ENCODE measurements around the gene CYB561D1. TPM values are rescaled to one million over a fixed set of nuclear protein-coding genes. Genes with fewer than 3 reads are reported as not detected.

Gene CYB561D1
- total RNA-seq, 1 donor from 2014 or later = 5.8 TPM

GRCh38 chr1:109517337-109517736 is 23.4 kb downstream of the CYB561D1 start:
- ATAC-seq = no peak

GRCh38 chr1:109521002-109521951 is 27.4 kb downstream of the CYB561D1 start:
- ATAC-seq (peak; percentile 64), DNase-seq (ENCODE audit: missing footprints) (no peak)
- intact Hi-C loops (cut with DNase I) = no loop called here

More at GRCh38 chr1:109517337-109517736, 23.4 kb downstream of the CYB561D1 start:
- intact Hi-C loops (cut with DNase I) = no loop called here
- DNase-seq (ENCODE audit: missing footprints) = no peak

GRCh38 chr1:109522026-109522425 is 28.1 kb downstream of the CYB561D1 start:
- ATAC-seq (no peak), DNase-seq (ENCODE audit: missing footprints) (no peak)
- intact Hi-C loops (cut with DNase I) = no loop called here

- DNase-seq (ENCODE audit: missing footprints) (no peak), ATAC-seq (no peak)
- intact Hi-C loops (cut with DNase I) = no loop called here
Measured at GRCh38 chr1:109523706-109524105, 29.8 kb downstream of the CYB561D1 start.

GRCh38 chr1:109527098-109527811 is 33.4 kb downstream of the CYB561D1 start:
- intact Hi-C loops (cut with DNase I) = no loop called here

GRCh38 chr1:109527846-109528695 is 34.2 kb downstream of the CYB561D1 start:
- DNase-seq (ENCODE audit: missing footprints) (no peak), ATAC-seq (no peak)
- intact Hi-C loops (cut with DNase I) = no loop called here

More at GRCh38 chr1:109527098-109527811, 33.4 kb downstream of the CYB561D1 start:
- ATAC-seq (no peak), DNase-seq (ENCODE audit: missing footprints) (no peak)

- intact Hi-C loops (cut with DNase I) = no loop called here
- DNase-seq (ENCODE audit: missing footprints) (no peak), ATAC-seq (no peak)
Measured at GRCh38 chr1:109528712-109529111, 34.8 kb downstream of the CYB561D1 start.

GRCh38 chr1:109529881-109530456 is 36.1 kb downstream of the CYB561D1 start:
- intact Hi-C loops (cut with DNase I) = loop anchor here (5.0 kb wide), 2 partner anchors 103 to 248 kb away; partner anchors contain the start of genes PSMA5 and PSRC1
- no peak for ATAC-seq
- no peak for DNase-seq (ENCODE audit: missing footprints)

- intact Hi-C loops (cut with DNase I) = loop anchor here (5.0 kb wide), 2 partner anchors 103 to 248 kb away; partner anchors contain the start of genes PSMA5 and PSRC1
- DNase-seq (ENCODE audit: missing footprints) = no peak
- no peak for ATAC-seq
Measured at GRCh38 chr1:109530457-109531087, 36.7 kb downstream of the CYB561D1 start.

GRCh38 chr1:109531380-109531779 is 37.5 kb downstream of the CYB561D1 start:
- no peak for DNase-seq (ENCODE audit: missing footprints)
- no peak for ATAC-seq

GRCh38 chr1:109531826-109532364 is 38.0 kb downstream of the CYB561D1 start:
- DNase-seq (ENCODE audit: missing footprints) (no peak), ATAC-seq (no peak)
- intact Hi-C loops (cut with DNase I) = loop anchor here (2.0 to 5.0 kb wide), 3 partner anchors 39 to 250 kb away; partner anchors contain the start of genes PSMA5 and PSRC1

More at GRCh38 chr1:109531380-109531779, 37.5 kb downstream of the CYB561D1 start:
- intact Hi-C loops (cut with DNase I) = loop anchor here (5.0 kb wide), 2 partner anchors 104 to 249 kb away; partner anchors contain the start of genes PSMA5 and PSRC1

- intact Hi-C loops (cut with DNase I) = loop anchor here (2.0 to 5.0 kb wide), 3 partner anchors 40 to 250 kb away; partner anchors contain the start of genes PSMA5 and PSRC1
Measured at GRCh38 chr1:109532365-109533136, 38.7 kb downstream of the CYB561D1 start.

GRCh38 chr1:109534307-109534858 is 40.5 kb downstream of the CYB561D1 start:
- no peak for DNase-seq (ENCODE audit: missing footprints)
- ATAC-seq = no peak
- intact Hi-C loops (cut with DNase I) = loop anchor here (5.0 kb wide), 2 partner anchors 107 to 252 kb away; partner anchors contain the start of genes PSMA5 and PSRC1

More at GRCh38 chr1:109532365-109533136, 38.7 kb downstream of the CYB561D1 start:
- DNase-seq (ENCODE audit: missing footprints) = peak; percentile 88
- ATAC-seq = peak; percentile 83

GRCh38 chr1:109535481-109535880 is 41.6 kb downstream of the CYB561D1 start:
- intact Hi-C loops (cut with DNase I) = no loop called here
- ATAC-seq (no peak), DNase-seq (ENCODE audit: missing footprints) (no peak)

GRCh38 chr1:109535971-109536491 is 42.1 kb downstream of the CYB561D1 start:
- no peak for DNase-seq (ENCODE audit: missing footprints)
- peak; percentile 73 for ATAC-seq
- intact Hi-C loops (cut with DNase I) = no loop called here
